HT1080 (cell line): Measurements from ENCODE around the gene PPP1R1C. TPM values are rescaled to one million over a fixed set of nuclear protein-coding genes. Genes with fewer than 3 reads are reported as not detected.
"Not testable (repeated sequence)": the region's sequence is repeated elsewhere in the genome, so short reads cannot be mapped to it uniquely, and the experiment has no call there.

Experiments
- DNase-seq: peaks from one replicate; pipeline ENCODE4 v3.0.0-alpha.2; 2015; ENCODE audit warnings: low read depth
- total RNA-seq: library from RNA; depleted of rRNA; stranded (reverse); fragments of >200 nt; shearing (Covaris generic); gene quantifications from 2 replicates; pipeline ENCODE4 v1.2.3, GENCODE V29; 2014

Gene PPP1R1C
- total RNA-seq, 1 experiment from 2014 or later: not detected

DNA sequence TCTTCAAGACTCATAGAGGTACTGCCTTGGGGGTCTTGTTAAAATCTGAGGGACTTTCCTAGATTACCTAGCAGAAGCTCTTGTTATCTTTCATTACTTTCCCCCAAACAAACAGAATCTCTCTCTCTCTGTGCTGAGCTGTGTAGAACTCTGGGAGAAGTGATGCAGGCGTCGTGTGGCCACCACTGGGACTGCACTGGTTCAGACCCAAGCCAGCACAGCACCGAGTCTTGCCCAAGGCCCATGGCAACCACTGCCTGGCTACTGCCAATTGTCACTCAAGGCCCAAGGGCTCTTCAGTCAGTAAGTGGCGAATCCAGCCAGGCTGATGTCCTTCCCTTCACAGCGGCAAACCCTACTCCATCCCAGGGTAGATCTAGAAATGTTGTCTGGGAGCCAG, 28.6 kb downstream of the PPP1R1C start:
- no peak for DNase-seq

GRCh38 chr2:182015334-182016109, 29.9 kb downstream of the PPP1R1C start:
- DNase-seq: peak; percentile 76

DNA sequence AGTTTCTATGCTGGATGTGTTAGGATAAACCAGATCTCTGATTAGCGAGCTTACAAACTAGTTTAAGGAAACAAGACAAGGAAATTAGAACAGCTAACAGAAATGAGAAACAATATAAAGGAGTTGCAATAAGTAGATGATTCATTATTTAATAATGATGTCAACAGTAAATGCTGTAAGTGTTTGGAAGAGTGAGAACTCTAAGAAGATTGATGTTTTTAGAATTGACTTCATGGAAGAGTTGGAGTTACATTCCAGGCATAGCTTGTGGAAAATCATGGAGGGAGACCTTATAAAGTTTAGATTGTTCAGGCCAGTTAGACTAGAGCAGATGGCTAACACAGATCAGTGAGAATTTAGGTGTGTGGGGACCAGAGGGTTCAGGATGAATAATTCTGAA, 32.6 kb downstream of the PPP1R1C start:
- no peak for DNase-seq

GRCh38 chr2:182019731-182020130, 34.1 kb downstream of the PPP1R1C start:
- DNase-seq: no peak

DNA sequence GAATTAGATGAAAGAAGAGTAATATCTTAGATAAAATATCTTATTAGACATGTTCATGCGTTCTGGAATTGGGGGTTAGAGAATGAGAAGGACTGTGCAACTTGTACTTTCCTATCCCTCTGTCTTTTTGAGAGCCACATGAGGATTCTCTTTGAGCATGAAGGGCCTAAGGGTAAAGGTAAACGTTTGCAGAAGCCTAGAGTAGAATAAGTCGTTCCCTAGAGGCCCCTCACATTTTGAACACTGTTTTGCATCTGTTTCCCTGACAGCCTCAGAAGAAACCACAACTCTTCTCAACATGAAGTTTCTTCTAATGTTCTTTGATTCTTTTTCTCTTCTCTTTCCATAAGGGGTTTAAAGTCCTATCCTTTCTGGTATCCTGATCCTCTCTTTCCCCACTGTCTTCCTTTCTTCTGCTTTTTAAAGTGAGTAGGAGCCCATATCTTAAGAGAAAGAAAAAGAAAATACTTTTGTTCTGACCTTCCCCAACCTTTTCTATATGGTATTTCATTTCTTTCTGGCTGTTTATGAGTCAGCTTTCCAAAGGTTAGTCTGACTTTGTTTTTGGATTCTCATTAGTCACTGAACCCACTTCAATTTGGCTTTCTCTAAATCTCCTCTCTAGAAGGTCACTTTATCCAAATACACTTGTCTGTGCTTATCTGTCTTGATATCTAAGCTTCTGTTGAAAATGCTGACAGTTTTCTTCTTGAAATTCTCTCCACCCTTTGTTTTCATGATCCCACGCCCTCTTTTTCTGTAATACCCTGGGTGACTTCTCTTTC, 34.8 kb downstream of the PPP1R1C start:
- peak; percentile 42 for DNase-seq

DNA sequence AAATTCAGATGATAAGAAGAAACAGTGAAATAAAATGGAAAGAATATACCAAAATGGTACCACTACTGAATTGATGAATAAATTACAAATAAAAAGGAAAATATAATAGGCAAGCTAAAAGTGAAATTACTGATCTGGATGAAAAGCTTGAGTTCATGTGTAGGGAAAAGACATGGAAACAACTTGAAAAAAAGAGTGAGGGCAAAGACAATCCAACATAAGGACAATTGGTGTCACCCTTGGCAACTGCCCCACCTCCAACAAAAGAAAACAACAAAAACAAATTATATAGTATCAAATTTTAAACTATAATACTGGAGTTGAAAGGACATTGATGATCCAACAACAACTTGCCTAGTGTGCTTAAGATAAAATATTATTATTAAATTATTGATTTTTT, 37.6 kb downstream of the PPP1R1C start:
- DNase-seq: no peak

GRCh38 chr2:182030875-182031274, 45.2 kb downstream of the PPP1R1C start:
- DNase-seq: not testable (repeated sequence)

GRCh38 chr2:182031956-182032355, 46.3 kb downstream of the PPP1R1C start:
- DNase-seq: no peak

GRCh38 chr2:182033449-182033848, 47.8 kb downstream of the PPP1R1C start:
- no peak for DNase-seq

DNA sequence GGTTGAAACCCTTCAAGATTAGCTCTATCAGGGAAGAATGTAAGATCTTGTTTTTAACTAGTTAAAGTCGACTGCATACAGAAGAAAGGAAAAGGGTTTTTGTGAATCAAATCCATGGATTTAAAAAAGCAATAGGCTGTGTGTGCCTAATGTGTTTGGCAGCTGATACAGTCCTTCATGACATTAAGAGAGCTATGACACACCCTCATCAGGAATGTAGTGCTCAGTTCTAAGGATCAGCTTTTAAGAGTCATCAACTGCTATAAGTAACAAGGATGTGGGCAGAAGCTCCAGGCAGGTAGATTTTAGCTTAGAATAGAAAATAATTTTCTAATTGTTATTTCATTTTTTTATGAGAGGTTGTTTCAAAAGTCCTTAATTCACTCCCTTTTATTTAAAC, 52.9 kb downstream of the PPP1R1C start:
- DNase-seq: peak; percentile 81

- DNase-seq: no peak
Measured at GRCh38 chr2:182043021-182043420, 57.4 kb downstream of the PPP1R1C start.

GRCh38 chr2:182043861-182044260, 58.2 kb downstream of the PPP1R1C start:
- no peak for DNase-seq

GRCh38 chr2:182047544-182047943, 61.9 kb downstream of the PPP1R1C start:
- DNase-seq: no peak

- no peak for DNase-seq
Measured at GRCh38 chr2:182048088-182048487, 62.4 kb downstream of the PPP1R1C start.

GRCh38 chr2:182048621-182049020, 63.0 kb downstream of the PPP1R1C start:
- DNase-seq: no peak

DNA sequence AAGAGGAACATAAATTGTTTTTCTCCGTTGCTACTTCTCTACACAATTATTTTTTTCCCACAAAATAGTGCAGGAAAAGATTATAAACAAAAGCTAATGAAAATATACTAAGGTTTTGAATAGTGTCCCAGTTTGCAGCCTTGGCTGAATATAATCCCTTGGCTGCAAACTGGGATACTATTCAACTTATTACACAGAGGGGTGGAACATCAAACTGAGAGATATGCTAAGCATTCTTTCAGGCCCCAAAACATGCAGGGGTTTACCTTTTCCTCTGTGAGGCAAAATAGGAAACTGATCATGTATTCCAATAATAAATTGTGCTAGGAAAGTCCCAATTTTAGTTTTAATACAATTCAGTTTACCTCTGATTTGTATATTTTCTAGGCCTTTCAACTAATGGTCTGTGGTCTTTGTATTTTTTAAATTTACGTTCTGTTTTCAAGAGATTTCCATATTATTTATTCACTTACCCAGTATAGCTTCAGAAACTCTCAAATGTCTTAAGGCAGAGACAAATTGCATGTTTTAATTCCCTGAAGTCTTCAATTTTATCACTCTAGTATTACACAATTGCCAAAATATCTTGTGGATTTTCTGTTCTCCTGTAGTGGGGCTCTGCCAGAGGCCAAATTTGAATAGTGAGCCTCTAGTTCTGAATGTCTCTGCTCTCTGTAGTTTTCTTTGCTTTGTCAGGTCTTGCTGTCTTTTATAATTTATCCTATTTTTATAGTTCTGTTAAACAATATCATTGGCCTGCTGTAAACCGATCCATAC, 63.9 kb downstream of the PPP1R1C start:
- DNase-seq: no peak

- DNase-seq: no peak
Measured at GRCh38 chr2:182050333-182051135, 64.9 kb downstream of the PPP1R1C start.

- no peak for DNase-seq
Measured at GRCh38 chr2:182055993-182056392, 70.3 kb downstream of the PPP1R1C start.

DNA sequence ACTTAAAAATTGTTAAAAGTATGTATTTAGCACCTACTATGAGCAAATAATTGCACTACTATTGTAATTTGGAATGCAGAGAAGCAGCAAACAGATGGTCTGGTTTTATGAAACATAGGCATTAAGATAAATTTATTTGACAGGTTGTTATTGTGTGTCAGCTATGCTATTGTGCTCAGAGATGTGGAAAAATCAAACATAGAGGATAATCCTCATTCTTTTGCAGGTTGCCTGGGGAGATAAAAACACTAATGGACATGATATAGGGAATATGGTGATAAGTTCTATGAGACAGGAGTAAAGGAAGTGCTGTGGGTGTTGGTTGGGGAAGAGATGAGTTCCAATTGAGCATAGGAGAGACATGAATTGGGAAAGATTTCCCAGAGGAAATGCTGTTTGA, 71.3 kb downstream of the PPP1R1C start:
- DNase-seq: no peak

DNA sequence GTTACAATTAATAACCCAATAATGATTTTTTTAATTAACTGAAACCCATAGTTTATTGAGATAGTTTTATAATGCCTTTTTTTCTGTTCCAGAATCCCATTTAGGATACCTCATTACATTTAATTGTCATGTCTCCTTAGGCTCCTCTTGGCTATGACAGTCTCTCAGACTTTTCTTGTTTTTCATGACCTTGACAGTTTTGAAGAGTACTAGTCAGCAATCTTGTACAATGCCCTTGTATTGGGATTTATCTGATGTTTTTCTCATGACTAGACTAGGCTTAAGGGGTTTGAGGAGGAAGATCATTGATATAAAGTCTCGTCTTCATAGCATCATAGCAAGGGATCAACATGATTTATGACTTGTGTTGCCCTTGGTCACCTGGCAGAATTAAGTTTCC, 72.4 kb downstream of the PPP1R1C start:
- DNase-seq: no peak

DNA sequence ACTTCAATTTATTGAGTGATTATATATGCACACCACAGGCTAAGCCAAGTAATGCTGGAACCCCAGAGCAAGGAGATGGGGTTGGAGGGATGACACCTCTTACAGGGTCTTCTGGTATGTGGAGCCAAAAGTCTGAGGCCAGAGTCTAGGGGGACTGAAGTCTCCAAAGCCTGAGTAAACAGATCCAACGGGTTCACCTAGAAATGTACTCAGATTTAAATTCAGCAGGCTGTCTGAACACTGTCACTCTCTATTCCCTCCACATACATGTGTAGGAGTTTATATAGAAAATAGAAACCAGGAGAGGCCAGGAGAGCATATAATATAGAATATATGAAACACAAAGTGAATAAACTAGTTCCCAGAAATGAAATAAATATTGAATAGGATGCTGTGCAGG, 76.1 kb downstream of the PPP1R1C start:
- no peak for DNase-seq
